OCI-LY3 (cell line): ENCODE measurements around the gene C4BPB.
A peak's percentile ranks its signal among the peaks of the same experiment; 100 is the strongest.

ENCODE experiments used
- H2AFZ ChIP-seq: fragments of 200-600, 300-600 bp; shearing (Covaris generic); 2 replicates; pipeline ENCODE4 v1.6.0; 2014; ENCODE audit warnings: antibody characterized with exemption, low read depth, low read length
- H3K27ac ChIP-seq: fragments of 200-600, 300-600 bp; sonication (generic); 2 replicates; pipeline ENCODE4 v1.5.1; 2014; ENCODE audit warnings: mild to moderate bottlenecking, low read length, moderate library complexity, mixed read lengths
- H3K27me3 ChIP-seq: fragments of 200-600, 300-600 bp; sonication (generic); 2 replicates; pipeline ENCODE4 v1.6.1; 2014; ENCODE audit warnings: low read depth, low read length, mixed read lengths
- H3K36me3 ChIP-seq: fragments of 200-600, 300-600 bp; sonication (generic); replicated peaks from 2 replicates; pipeline ENCODE3; 2014; ENCODE audit warnings: low read depth, low read length, mixed read lengths
- H3K4me1 ChIP-seq: fragments of 300-600, 200-600 bp; sonication (generic); 2 replicates; pipeline ENCODE4 v1.6.1; 2014; ENCODE audit warnings: low read length, mixed read lengths
- H3K4me2 ChIP-seq: fragments of 200-600, 300-600 bp; sonication (generic); 2 replicates; pipeline ENCODE4 v1.6.1; 2014; ENCODE audit warnings: low read length, mixed read lengths
- H3K4me3 ChIP-seq: fragments of 300-600, 200-600 bp; sonication (generic); 2 replicates; pipeline ENCODE4 v1.5.1; 2014; ENCODE audit warnings: antibody characterized with exemption, mild to moderate bottlenecking, low read length, moderate library complexity
- H3K79me2 ChIP-seq: fragments of 300-600, 200-600 bp; shearing (Covaris generic); 2 replicates; pipeline ENCODE4 v1.6.1; 2014; ENCODE audit warnings: mild to moderate bottlenecking, low read length, mixed read lengths
- H3K9ac ChIP-seq: fragments of 300-600, 200-600 bp; shearing (Covaris generic); 2 replicates; pipeline ENCODE4 v1.6.0; 2014; ENCODE audit warnings: mild to moderate bottlenecking, low read length, moderate library complexity
- H3K9me3 ChIP-seq: fragments of 200-600, 300-600 bp; shearing (Covaris generic); 2 replicates; pipeline ENCODE4 v1.6.1; 2014; ENCODE audit warnings: low read length, mixed read lengths; ENCODE audit not compliant: insufficient read depth
- H4K20me1 ChIP-seq: fragments of 200-600, 300-600 bp; sonication (generic); 2 replicates; pipeline ENCODE4 v1.6.1; 2016; ENCODE audit warnings: low read length, mixed read lengths; ENCODE audit not compliant: insufficient read depth
- EZH2phosphoT487 ChIP-seq: fragments of 200-600 bp; shearing (Covaris generic); IDR thresholded peaks from 2 replicates; pipeline ENCODE4 v1.6.1; 2018; ENCODE audit warnings: antibody characterized with exemption, mixed run types, low read depth
- TF ChIP-seq, protein P1 (sequence below): fragments of 200-600, 300-600 bp; sonication (generic); IDR thresholded peaks from 2 replicates; pipeline ENCODE4 v1.5.1; 2014; ENCODE audit warnings: antibody characterized with exemption, low read length, low read depth

C4BPB gene

DNA sequence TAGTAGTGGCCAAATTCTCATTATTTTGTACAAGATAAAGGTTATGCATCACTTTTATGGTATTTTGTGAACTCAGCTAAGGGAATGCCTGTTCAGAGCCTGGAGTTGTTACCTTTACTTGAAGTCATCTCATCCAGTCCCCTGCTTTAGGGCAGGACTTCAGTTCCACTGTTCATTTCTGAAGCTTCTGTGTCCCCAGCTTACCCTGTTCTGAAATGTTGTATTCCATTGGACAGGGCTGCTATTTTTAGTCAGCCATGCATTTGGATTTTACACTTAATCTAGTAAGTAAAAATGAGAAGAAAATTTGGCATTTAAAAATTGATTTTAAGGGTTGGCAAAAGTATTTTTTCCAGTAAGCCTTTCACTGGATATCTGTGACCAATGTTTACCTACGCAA is 11.6 kb upstream of the C4BPB start:
- Histone ChIP-seq H3K79me2 (no peaks in the 10 kb centered on the region), H2AFZ (no peak overlapping the region), H3K4me1 (no peaks in the 10 kb centered on the region), H3K4me2 (no peak overlapping the region), H3K9ac (no peak overlapping the region), H3K9me3 (no peaks in the 10 kb centered on the region), H4K20me1 (no peaks in the 10 kb centered on the region), H3K27me3 (no peaks in the 10 kb centered on the region), H3K27ac (no peak overlapping the region), H3K36me3 (peaks cover 4% of the 10 kb centered on the region), H3K4me3 (no peak overlapping the region)
- TF ChIP-seq, protein P1, sequence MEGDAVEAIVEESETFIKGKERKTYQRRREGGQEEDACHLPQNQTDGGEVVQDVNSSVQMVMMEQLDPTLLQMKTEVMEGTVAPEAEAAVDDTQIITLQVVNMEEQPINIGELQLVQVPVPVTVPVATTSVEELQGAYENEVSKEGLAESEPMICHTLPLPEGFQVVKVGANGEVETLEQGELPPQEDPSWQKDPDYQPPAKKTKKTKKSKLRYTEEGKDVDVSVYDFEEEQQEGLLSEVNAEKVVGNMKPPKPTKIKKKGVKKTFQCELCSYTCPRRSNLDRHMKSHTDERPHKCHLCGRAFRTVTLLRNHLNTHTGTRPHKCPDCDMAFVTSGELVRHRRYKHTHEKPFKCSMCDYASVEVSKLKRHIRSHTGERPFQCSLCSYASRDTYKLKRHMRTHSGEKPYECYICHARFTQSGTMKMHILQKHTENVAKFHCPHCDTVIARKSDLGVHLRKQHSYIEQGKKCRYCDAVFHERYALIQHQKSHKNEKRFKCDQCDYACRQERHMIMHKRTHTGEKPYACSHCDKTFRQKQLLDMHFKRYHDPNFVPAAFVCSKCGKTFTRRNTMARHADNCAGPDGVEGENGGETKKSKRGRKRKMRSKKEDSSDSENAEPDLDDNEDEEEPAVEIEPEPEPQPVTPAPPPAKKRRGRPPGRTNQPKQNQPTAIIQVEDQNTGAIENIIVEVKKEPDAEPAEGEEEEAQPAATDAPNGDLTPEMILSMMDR = no peak
- TF ChIP-seq EZH2phosphoT487 = no peak

DNA sequence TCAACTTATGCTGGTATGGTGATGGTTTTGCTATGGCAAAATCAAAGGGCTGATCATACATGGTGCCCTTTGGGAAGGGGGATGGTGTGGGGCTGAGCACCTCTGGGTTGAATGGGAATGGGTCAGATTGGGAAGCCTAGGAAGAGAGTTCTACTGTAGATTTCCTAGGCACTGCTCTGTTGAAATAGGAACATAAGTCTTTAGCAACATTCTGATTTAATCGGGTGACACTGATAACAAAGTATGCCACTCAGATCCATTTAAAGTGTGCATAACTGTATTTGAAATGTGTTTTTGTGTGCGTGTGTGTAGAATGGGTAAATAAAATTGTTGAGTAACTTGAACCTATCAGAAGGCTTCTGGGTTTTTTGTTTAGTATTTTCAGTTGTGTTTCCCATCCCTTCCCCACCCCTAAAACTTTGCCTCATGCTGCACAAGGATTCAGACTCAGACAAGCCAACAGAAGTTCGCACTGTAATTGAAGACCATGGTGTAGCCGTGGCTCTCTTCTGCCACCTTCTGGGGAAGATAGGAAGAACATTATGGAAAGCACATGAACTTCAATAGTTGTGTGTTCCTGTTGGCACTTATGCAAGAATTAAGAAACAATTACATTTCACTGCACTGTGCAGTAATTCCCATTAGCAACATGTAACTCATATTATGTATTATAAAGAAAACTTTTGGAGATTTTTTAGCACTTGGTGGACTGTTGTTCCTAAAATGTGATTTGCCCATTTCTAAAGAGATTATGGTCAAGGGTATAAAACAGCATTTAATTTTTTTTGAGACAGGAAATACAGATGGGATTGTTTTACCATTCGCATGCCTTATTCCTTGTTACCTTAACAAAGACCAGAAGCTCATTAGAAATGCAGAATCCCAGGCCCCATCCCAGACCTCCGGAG is 10.9 kb upstream of the C4BPB start:
- Histone ChIP-seq H3K9me3 (no peaks in the 10 kb centered on the region), H3K4me3 (no peak overlapping the region), H4K20me1 (no peaks in the 10 kb centered on the region), H3K36me3 (no peaks in the 10 kb centered on the region), H3K27me3 (no peaks in the 10 kb centered on the region), H3K4me2 (no peak overlapping the region), H2AFZ (no peak overlapping the region), H3K9ac (no peak overlapping the region), H3K4me1 (peaks cover 4% of the 10 kb centered on the region), H3K79me2 (no peaks in the 10 kb centered on the region), H3K27ac (no peak overlapping the region)
- TF ChIP-seq EZH2phosphoT487 = no peak
- TF ChIP-seq, protein P1 = peak; percentile 96

DNA sequence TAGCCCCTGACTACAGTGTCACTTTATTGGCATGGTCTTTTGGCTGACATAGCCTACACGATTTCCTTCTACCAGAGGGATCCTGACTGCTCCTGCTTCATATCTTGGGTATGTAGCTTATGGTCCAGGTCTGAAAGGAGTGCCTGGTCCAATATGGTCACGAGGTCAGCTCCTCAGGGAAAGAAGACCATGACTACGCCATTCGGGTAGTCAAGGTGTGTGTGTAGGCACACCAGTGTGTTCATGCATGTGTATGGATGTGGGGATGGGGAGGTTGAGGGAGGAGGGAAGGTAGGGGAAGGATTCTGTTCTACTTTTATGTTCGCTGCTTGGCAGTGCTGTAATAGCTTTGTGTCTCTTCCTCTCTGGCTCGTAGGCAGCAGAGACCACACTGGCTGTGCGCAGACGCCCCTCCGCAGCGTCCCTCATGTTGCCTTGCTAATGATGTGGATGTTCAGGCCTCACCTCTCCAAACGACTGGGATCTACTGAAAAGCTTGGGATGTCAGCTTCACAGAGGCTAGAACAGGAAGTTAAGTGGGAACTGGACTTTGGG is 10.0 kb upstream of the C4BPB start:
- Histone ChIP-seq H3K4me3 (no peak overlapping the region), H3K9ac (no peak overlapping the region), H3K4me2 (no peak overlapping the region), H3K27me3 (no peaks in the 10 kb centered on the region), H3K9me3 (no peaks in the 10 kb centered on the region), H3K4me1 (peaks cover 13% of the 10 kb centered on the region), H3K36me3 (no peaks in the 10 kb centered on the region), H4K20me1 (no peaks in the 10 kb centered on the region), H2AFZ (no peak overlapping the region), H3K27ac (no peak overlapping the region), H3K79me2 (no peaks in the 10 kb centered on the region)
- TF ChIP-seq EZH2phosphoT487 = no peak
- TF ChIP-seq, protein P1 = no peak

DNA sequence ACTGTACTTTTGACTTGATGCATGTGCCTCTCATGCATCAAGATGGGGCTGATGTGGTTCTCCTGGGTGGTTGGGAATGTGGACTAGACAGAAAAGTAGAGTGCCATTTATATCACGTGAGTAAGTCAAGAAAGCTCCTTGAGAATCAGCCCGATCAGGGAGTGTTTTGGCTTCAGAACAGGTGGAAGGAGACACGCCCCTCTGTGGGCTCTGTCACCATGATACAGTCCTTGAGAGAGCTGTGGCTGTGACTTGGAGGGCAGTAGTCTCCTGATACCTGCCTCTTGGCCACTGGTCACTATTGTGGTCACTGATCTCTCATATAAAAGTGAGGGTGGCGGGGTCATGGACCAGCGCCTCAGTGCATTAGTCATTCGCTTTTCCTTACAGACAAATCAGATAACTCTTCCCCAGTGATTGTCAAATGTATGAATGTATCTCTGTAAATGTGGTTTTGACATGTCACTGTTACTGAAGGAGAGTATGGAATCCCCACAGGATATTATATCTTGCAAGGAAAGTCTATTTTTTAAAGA is 8.9 kb upstream of the C4BPB start:
- Histone ChIP-seq H3K36me3 (no peaks in the 10 kb centered on the region), H3K4me1 (peaks cover 24% of the 10 kb centered on the region), H3K9ac (no peak overlapping the region), H3K27me3 (no peaks in the 10 kb centered on the region), H3K27ac (no peak overlapping the region), H3K4me2 (no peak overlapping the region), H3K9me3 (no peaks in the 10 kb centered on the region), H3K79me2 (no peaks in the 10 kb centered on the region), H3K4me3 (no peak overlapping the region), H4K20me1 (no peaks in the 10 kb centered on the region), H2AFZ (no peak overlapping the region)
- TF ChIP-seq, protein P1 = no peak
- no peak for TF ChIP-seq EZH2phosphoT487
